Measurements from ENCODE around the gene CHST5. TPM values are rescaled to one million over a fixed set of nuclear protein-coding genes. Genes with fewer than 3 reads are reported as not detected.

CHST5 gene
- total and polyA plus RNA-seq, 2 of the 13 experiments (the other 11 are each of a cell fraction or from before 2014, with no cell fraction given): 0.05 TPM; not detected in 1

GRCh38 chr16:75566040-75566757 is 30.3 kb upstream of the CHST5 start, which contains the start of gene GABARAPL2 (continued):
- TF ChIP-seq, protein P1, sequence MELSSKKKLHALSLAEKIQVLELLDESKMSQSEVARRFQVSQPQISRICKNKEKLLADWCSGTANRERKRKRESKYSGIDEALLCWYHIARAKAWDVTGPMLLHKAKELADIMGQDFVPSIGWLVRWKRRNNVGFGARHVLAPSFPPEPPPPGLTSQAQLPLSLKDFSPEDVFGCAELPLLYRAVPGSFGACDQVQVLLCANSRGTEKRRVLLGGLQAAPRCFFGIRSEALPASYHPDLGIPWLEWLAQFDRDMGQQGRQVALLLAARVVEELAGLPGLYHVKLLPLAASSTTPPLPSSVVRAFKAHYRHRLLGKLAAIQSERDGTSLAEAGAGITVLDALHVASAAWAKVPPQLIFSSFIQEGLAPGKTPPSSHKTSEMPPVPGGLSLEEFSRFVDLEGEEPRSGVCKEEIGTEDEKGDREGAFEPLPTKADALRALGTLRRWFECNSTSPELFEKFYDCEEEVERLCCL (CRISPR knock-in tag; IDR thresholded peaks at IDR 0.05; ENCODE audit: borderline replicate concordance): peak; percentile 87; the same call in 1 of the 2 replicates
- TF ChIP-seq HOXA5 (CRISPR knock-in tag; IDR thresholded peaks at IDR 0.05): peak; percentile 92
- TF ChIP-seq ZMAT3 (CRISPR knock-in tag; conservative IDR thresholded peaks at IDR 0.05): no peak; the same call in 1 of the 2 replicates
- TF ChIP-seq FOXA1 (IDR thresholded peaks at IDR 0.05): no peak
- 0 out of 2 replicates have a peak, but pooled peaks have one; percentile 19 for TF ChIP-seq FOXA1 (CRISPR knock-in tag; IDR thresholded peaks at IDR 0.05)
- TF ChIP-seq, protein P2, sequence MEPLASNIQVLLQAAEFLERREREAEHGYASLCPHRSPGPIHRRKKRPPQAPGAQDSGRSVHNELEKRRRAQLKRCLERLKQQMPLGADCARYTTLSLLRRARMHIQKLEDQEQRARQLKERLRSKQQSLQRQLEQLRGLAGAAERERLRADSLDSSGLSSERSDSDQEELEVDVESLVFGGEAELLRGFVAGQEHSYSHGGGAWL (CRISPR knock-in tag; IDR thresholded peaks at IDR 0.05): peak; percentile 82
- peak; percentile 90 for TF ChIP-seq ZNF607 (CRISPR knock-in tag; IDR thresholded peaks at IDR 0.05; ENCODE audit: borderline replicate concordance)
- 0 out of 2 replicates have a peak, but pooled peaks have one; percentile 32 for TF ChIP-seq MAFG (CRISPR knock-in tag; IDR thresholded peaks at IDR 0.05)
- no peak for TF ChIP-seq CCAR2 (optimal IDR thresholded peaks at IDR 0.05; ENCODE audit: low read depth, low read length)
- TF ChIP-seq NONO (IDR thresholded peaks at IDR 0.05): no peak
- TF ChIP-seq NONO (CRISPR knock-in tag; conservative IDR thresholded peaks at IDR 0.05): peak; percentile 88
- TF ChIP-seq, protein P3, sequence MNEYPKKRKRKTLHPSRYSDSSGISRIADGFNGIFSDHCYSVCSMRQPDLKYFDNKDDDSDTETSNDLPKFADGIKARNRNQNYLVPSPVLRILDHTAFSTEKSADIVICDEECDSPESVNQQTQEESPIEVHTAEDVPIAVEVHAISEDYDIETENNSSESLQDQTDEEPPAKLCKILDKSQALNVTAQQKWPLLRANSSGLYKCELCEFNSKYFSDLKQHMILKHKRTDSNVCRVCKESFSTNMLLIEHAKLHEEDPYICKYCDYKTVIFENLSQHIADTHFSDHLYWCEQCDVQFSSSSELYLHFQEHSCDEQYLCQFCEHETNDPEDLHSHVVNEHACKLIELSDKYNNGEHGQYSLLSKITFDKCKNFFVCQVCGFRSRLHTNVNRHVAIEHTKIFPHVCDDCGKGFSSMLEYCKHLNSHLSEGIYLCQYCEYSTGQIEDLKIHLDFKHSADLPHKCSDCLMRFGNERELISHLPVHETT (CRISPR knock-in tag; conservative IDR thresholded peaks at IDR 0.05): peak; percentile 50; the same call in 1 of the 2 replicates
- TF ChIP-seq, protein P4, sequence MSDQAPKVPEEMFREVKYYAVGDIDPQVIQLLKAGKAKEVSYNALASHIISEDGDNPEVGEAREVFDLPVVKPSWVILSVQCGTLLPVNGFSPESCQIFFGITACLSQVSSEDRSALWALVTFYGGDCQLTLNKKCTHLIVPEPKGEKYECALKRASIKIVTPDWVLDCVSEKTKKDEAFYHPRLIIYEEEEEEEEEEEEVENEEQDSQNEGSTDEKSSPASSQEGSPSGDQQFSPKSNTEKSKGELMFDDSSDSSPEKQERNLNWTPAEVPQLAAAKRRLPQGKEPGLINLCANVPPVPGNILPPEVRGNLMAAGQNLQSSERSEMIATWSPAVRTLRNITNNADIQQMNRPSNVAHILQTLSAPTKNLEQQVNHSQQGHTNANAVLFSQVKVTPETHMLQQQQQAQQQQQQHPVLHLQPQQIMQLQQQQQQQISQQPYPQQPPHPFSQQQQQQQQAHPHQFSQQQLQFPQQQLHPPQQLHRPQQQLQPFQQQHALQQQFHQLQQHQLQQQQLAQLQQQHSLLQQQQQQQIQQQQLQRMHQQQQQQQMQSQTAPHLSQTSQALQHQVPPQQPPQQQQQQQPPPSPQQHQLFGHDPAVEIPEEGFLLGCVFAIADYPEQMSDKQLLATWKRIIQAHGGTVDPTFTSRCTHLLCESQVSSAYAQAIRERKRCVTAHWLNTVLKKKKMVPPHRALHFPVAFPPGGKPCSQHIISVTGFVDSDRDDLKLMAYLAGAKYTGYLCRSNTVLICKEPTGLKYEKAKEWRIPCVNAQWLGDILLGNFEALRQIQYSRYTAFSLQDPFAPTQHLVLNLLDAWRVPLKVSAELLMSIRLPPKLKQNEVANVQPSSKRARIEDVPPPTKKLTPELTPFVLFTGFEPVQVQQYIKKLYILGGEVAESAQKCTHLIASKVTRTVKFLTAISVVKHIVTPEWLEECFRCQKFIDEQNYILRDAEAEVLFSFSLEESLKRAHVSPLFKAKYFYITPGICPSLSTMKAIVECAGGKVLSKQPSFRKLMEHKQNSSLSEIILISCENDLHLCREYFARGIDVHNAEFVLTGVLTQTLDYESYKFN (CRISPR knock-in tag; conservative IDR thresholded peaks at IDR 0.05): 0 out of 2 replicates have a peak, but pooled peaks have one; percentile 50
- TF ChIP-seq ZNF235 (CRISPR knock-in tag; IDR thresholded peaks at IDR 0.05; ENCODE audit: borderline replicate concordance): 0 out of 2 replicates have a peak, but pooled peaks have one; percentile 31
- peak; percentile 97 for TF ChIP-seq GABPB1 (CRISPR knock-in tag; IDR thresholded peaks at IDR 0.05)
- peak; percentile 81 for TF ChIP-seq ZNF766 (CRISPR knock-in tag; IDR thresholded peaks at IDR 0.05; ENCODE audit: borderline replicate concordance)
- TF ChIP-seq GTF3A (CRISPR knock-in tag; conservative IDR thresholded peaks at IDR 0.05): 0 out of 2 replicates have a peak, but pooled peaks have one; percentile 75
- TF ChIP-seq PHF20 (CRISPR knock-in tag; IDR thresholded peaks at IDR 0.05): peak; percentile 75
- no peak; the same call in 1 of the 2 replicates for TF ChIP-seq BRD4 (CRISPR knock-in tag; IDR thresholded peaks at IDR 0.05)
- TF ChIP-seq RBFOX2 (IDR thresholded peaks at IDR 0.05; ENCODE audit: low read depth, low read length): peak; percentile 94
- TF ChIP-seq ZNF788 (CRISPR knock-in tag; IDR thresholded peaks at IDR 0.05; ENCODE audit: borderline replicate concordance): 0 out of 2 replicates have a peak, but pooled peaks have one; percentile 64

All from HepG2 (cell line).